GM18861 (cell line): ENCODE measurements around the gene NT5C.
"Not testable (repeated sequence)": the region's sequence is repeated elsewhere in the genome, so short reads cannot be mapped to it uniquely, and the experiment has no call there.

Experiments used
- ATAC-seq: cut with Tn5 transposase; IDR thresholded peaks from one replicate; pipeline ENCODE4 v1.9.1; 2021; ENCODE audit not compliant: unreplicated experiment

The NT5C gene

GRCh38 chr17:75146592-75146991 lies 15.1 kb upstream of the NT5C start:
- ATAC-seq: no peak

- no peak for ATAC-seq
Measured at GRCh38 chr17:75144816-75145512, 13.4 kb upstream of the NT5C start.

GRCh38 chr17:75142236-75142971 lies 10.9 kb upstream of the NT5C start:
- no peak for ATAC-seq

DNA sequence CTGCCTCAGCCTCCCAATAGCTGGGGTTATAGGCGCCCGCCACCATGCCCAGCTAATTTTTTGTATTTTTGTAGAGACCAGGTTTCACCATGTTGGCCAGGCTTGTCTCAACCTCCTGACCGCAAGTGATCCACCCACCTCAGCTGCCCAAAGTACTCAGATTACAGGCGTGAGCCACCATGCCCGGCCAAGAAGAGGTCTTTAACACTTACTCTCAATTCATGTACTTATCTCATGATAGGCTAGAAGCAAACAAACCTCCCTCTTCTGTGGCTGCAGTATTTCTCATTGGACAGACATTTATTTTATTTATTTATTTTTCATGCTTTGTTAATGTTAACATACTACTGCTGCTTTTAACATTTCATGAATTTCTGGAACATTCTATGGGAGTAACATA lies 7.0 kb upstream of the NT5C start:
- ATAC-seq: no peak

DNA sequence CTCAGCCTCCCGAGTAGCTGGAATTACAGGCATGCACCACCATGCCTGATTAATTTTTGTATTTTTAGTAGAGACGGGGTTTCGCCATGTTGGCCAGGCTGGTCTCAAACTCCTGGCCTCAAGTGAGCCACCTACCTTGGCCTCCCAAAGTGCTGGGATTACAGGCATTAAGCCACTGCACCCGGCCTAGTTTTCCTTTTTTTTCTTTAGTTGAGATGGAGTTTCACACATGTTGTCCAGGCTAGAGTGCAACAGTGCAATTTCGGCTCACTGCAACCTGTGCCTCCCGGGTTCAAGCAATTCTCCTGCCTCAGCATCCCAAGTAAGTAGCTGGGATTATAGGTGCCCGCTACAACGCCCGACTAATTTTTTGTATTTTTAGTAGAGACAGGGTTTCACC lies 6.2 kb upstream of the NT5C start:
- ATAC-seq: not testable (repeated sequence)

- ATAC-seq: no peak
Measured at GRCh38 chr17:75135946-75136345, 4.4 kb upstream of the NT5C start.

DNA sequence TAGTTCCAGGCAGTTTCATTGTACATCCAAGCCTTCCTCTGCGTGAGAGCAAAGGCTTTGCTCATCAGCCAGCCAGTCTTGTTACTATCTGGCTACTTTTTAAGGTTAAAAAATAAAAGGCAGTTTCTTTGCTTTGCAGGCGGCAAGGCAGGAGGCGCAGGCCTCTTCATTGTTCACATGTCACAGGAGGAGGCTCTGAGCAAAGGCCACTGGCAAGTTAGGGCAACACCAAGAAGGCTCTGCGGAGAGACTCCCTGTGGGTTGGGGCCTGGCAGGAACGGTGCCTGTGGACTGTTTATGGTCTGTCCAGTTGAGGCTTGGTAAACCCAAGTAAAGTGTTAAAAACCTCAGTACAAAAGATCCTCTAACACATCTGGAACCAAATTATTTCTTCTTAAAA lies 3.9 kb upstream of the NT5C start:
- ATAC-seq: no peak

GRCh38 chr17:75133607-75134347 lies 2.2 kb upstream of the NT5C start:
- not testable (repeated sequence) for ATAC-seq

DNA sequence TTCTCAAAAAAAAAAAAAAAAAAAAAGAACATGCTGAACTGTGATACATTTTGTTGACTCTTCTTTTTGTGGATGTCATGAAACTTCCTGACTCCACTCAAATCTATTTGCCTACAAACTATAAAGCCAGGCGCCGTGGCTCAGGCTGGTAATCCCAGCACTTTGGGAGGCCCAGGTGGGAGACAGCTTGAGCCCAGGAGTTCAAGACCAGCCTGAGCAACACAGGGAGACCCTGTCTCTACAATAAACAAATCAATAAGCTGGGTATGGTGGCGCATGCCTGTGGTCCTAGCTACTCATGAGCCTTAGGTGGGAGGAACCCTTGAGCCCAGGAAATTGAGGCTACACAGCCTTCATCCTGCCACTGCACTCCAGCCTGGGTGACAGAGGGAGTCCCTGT lies 1.5 kb upstream of the NT5C start:
- ATAC-seq: no peak

DNA sequence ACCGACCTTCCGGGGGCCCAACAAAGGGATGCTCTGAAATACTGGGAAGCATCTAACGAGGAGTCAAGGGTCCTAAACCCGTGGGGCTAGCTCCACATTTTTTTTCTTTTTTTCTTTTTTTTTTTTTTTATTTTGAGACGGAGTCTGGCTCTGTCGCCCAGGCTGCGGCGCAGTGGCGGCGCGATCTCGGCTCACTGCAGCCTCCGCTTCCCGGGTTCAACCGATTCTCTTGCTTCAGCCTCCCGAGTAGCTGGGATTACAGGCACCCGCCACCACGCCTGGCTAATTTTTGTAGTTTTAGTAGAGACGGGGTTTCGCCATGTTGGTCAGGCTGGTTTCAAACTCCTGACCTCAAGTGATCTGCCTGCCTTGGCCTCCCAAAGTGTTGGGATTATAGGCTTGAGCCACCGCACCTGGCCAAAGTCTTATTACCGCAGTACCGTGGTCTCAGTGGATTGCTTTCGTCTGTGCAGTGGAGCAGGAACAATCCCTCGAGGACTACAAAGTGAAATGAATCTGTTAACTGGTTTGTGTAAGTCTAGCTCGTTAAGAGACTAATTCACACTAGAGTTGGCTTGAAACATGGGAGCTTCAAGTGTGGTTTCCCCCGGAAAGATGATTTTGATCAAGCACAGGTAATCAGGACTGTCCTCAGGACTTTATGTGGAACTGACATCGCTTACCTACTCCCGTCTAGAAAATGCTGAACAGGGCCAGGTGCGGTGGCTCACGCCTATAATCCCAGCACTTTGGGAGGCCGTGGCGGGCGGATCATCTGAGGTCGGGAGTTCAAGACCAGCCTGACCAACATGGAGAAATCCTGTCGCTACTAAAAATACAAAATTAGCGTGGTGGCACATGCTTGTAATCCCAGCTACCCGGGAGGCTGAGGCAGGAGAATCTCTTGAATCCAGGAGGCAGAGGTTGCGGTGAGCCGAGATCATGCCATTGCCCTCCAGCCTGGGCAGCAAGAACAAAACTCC lies 767 bp upstream of the NT5C start:
- not testable (repeated sequence) for ATAC-seq

DNA sequence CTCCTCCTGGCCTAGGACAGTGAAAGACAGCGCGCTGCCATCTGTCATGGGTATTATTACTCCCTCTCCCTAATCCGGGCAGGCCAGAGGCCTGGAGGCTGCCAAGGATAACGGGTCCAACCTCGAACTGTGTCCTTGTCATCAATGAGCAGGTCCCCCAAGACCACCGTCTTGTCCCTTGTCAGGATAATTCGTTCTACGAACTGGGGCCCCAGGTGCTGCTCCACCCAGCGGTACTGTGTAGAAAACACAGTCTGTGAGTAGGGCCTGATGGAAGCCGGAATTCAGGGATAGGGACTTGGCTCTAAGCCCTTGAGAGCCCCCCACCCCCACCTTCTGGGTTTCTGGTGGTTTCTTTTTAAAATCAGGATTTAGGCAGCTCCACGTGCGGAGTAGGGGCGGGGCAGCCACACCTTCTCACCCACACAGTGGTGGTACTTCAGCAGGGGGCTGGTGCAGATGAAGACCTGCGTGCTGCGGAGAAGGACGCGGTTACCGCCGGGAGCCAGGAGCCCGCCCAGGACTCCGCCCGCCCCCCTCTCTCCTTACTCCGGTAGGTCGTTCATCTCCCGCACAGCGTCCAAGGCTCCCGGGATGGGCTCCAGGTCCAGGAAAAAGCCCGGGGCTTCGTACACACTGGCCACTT lies 787 bp downstream of the NT5C start:
- ATAC-seq: no peak

DNA sequence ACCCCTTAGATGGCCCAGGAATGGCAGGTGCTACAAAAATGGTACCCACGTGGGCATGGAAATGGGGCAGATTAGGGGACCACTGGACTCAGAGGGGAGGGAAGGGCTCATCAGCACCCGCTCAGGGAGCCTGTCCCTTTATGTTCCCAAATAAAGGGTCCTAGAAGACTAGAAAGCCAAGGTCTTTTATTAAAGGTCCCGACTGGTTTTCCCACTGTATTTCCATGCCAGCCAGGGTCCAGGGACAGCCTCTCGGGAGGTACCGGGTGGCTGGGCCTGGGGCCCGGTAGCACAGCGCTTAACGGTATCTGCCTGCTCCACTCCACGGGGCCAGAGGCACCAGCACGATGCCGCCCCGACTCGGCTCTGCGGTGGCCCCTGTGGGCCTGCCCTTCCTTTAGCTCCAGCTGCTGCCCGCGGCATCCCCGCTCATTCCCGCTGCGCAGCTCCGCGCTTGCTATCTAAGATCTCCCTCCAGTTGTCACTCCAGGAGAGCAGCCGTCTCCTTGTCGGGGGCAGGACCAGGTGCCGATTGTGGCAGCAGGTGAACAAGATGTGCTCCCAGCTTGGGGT lies 1.4 kb downstream of the NT5C start:
- ATAC-seq: no peak

DNA sequence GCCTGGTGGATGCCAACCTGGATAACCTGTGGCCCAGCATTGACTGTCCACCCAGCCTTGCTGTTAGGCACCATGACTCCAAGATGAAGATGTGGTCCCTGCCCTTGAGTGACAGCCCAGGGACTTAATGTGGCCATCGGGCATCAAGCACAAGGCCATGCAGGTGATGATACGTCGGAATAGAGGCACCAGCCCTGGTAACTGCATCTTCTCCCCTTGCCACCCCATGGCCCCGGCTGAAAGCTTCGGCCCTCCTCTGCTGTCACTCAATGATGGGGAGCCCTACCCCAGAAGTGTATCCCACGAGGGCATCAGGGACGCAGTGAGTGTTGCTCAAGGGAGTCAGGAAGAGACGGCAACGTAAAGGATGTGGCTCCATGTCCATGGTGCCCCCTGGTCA lies 2.0 kb downstream of the NT5C start:
- no peak for ATAC-seq

GRCh38 chr17:75128694-75129505 lies 2.6 kb downstream of the NT5C start:
- no peak for ATAC-seq

- ATAC-seq: not testable (repeated sequence)
Measured at GRCh38 chr17:75127936-75128335, 3.6 kb downstream of the NT5C start.

GRCh38 chr17:75126954-75127353 lies 4.6 kb downstream of the NT5C start:
- ATAC-seq: no peak

DNA sequence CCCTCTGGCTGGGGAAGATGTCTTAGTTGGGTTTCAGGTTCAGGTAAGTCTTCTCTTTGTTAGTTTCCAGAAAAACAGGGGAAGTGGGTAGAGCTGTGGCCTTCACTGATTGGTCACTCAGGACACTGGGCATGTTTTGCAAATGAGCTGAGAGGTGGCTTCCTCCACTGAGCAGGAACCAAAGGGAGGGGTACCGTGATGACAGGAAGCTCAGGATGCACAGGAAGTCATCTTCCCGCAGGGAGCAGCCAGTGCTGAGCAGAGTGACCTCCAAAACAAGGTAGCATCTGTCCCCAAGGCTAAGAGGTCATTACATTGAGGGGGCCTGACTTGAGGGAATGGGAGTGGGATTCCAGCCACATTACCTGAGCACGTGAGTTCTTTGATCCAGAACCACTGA lies 5.6 kb downstream of the NT5C start:
- no peak for ATAC-seq

- ATAC-seq: no peak
Measured at GRCh38 chr17:75124819-75125162, 6.8 kb downstream of the NT5C start.
